HEK293 (cell line): ENCODE measurements around the gene ELL.

Experiments used
- CTCF ChIA-PET: fragments of 350-600 bp; formaldehyde crosslinking; extraction: SDS; loops from one replicate; lab custom pipeline; 2021; ENCODE audit warnings: antibody characterized with exemption; lab: Yijun Ruan, JAX
- POLR2A ChIA-PET: fragments of 300-600 bp; formaldehyde crosslinking; extraction: SDS; loops from one replicate; lab custom pipeline; 2020; ENCODE audit warnings: antibody characterized with exemption, inconsistent platforms; lab: Yijun Ruan, JAX
- H3K27ac ChIP-seq: fragments of 200-500 bp; sonication (Bioruptor generic); 2 replicates; pipeline ENCODE4 v1.5.1; 2014; ENCODE audit warnings: low read depth, low read length, control low read depth, inconsistent platforms; ENCODE audit errors: extremely low read depth
- H3K36me3 ChIP-seq, 2 experiments: fragments of 200-500 bp in 1 of 2; sonication (Bioruptor generic) in 1 of 2; 1 replicate in 1 of 2; 2 replicates in 1 of 2; pipeline ENCODE4 v1.5.1; 2014 to 2017; ENCODE audit warnings: inconsistent platforms in 2 of 2, low read length in 2 of 2; ENCODE audit not compliant: control insufficient read depth in 2 of 2, insufficient read depth in 1 of 2
- H3K4me1 ChIP-seq: fragments of 200-500 bp; sonication (Bioruptor generic); 2 replicates; pipeline ENCODE4 v1.5.1; 2014; ENCODE audit warnings: mild to moderate bottlenecking, low read length, inconsistent platforms; ENCODE audit not compliant: control insufficient read depth, insufficient read depth
- H3K4me3 ChIP-seq: 2 replicates; pipeline ENCODE4 v1.5.1; 2011; ENCODE audit warnings: low read depth, mild to moderate bottlenecking, control low read depth, low read length, moderate library complexity
- H3K9me3 ChIP-seq: fragments of 200-500 bp; sonication (Bioruptor generic); 2 replicates; pipeline ENCODE4 v1.5.1; 2014; ENCODE audit warnings: low read depth, low read length, inconsistent platforms; ENCODE audit not compliant: control insufficient read depth, insufficient read depth
- BCL11A ChIP-seq: fragments of 450-650 bp; formaldehyde crosslinking; IDR thresholded peaks from 2 replicates; pipeline ENCODE4 v1.5.1; 2016; ENCODE audit warnings: low read depth, missing biosample characterization, missing genetic modification characterization
- GLI2 ChIP-seq: fragments of 450-650 bp; formaldehyde crosslinking; IDR thresholded peaks from 2 replicates; pipeline ENCODE4; 2017; ENCODE audit warnings: missing biosample characterization, missing genetic modification characterization, low read depth, borderline replicate concordance
- KLF16 ChIP-seq: fragments of 450-650 bp; formaldehyde crosslinking; IDR thresholded peaks from 2 replicates; pipeline ENCODE4 v1.5.1; 2017; ENCODE audit warnings: missing biosample characterization, missing genetic modification characterization
- KLF9 ChIP-seq: fragments of 450-650 bp; formaldehyde crosslinking; IDR thresholded peaks from 2 replicates; pipeline ENCODE4 v1.5.1; 2016; ENCODE audit warnings: missing biosample characterization, missing genetic modification characterization, low read depth
- PATZ1 ChIP-seq: fragments of 450-650 bp; formaldehyde crosslinking; IDR thresholded peaks from 2 replicates; pipeline ENCODE4 v1.5.1; 2016; ENCODE audit warnings: missing biosample characterization, missing genetic modification characterization
- REPIN1 ChIP-seq: fragments of 450-650 bp; formaldehyde crosslinking; IDR thresholded peaks from 2 replicates; pipeline ENCODE4 v1.5.1; 2017; ENCODE audit warnings: missing biosample characterization, missing genetic modification characterization, low read depth
- SETDB1 ChIP-seq: IDR thresholded peaks from one replicate; pipeline ENCODE4 v1.6.1; 2017; ENCODE audit warnings: mild to moderate bottlenecking, low read length, moderate library complexity, mixed read lengths; ENCODE audit not compliant: insufficient read length
- ZBTB1 ChIP-seq: fragments of 450-650 bp; formaldehyde crosslinking; IDR thresholded peaks from 2 replicates; pipeline ENCODE4 v1.5.1; 2016; ENCODE audit warnings: missing biosample characterization, missing genetic modification characterization
- ZBTB17 ChIP-seq: fragments of 450-650 bp; formaldehyde crosslinking; IDR thresholded peaks from 2 replicates; pipeline ENCODE4 v1.5.1; 2016; ENCODE audit warnings: missing biosample characterization, missing genetic modification characterization
- ZFP37 ChIP-seq: fragments of 450-650 bp; formaldehyde crosslinking; IDR thresholded peaks from 2 replicates; pipeline ENCODE4 v1.5.1; 2016; ENCODE audit warnings: missing biosample characterization, missing genetic modification characterization
- ZNF121 ChIP-seq: fragments of 450-650 bp; formaldehyde crosslinking; IDR thresholded peaks from 2 replicates; pipeline ENCODE4 v1.5.1; 2016; ENCODE audit warnings: missing biosample characterization, missing genetic modification characterization
- ZNF138 ChIP-seq: fragments of 450-650 bp; formaldehyde crosslinking; IDR thresholded peaks from 2 replicates; pipeline ENCODE4 v1.5.1; 2016; ENCODE audit warnings: missing biosample characterization, missing genetic modification characterization, borderline replicate concordance
- ZNF266 ChIP-seq: fragments of 450-650 bp; formaldehyde crosslinking; IDR thresholded peaks from 2 replicates; pipeline ENCODE4 v1.5.1; 2016; ENCODE audit warnings: missing biosample characterization, missing genetic modification characterization, low read depth
- ZNF274 ChIP-seq, 2 experiments: fragments of 200-500 bp in 1 of 2; fragments of 450-650 bp in 1 of 2; sonication (Bioruptor generic) in 1 of 2; formaldehyde crosslinking in 1 of 2; IDR thresholded peaks; 2 replicates each; pipeline versions ENCODE4 v1.5.1 to v1.6.1; 2014 to 2016; ENCODE audit warnings: borderline replicate concordance in 1 of 2, inconsistent platforms in 1 of 2, low read length in 1 of 2, missing biosample characterization in 1 of 2, missing genetic modification characterization in 1 of 2
- ZNF341 ChIP-seq: fragments of 450-650 bp; formaldehyde crosslinking; IDR thresholded peaks from 2 replicates; pipeline ENCODE4; 2016; ENCODE audit warnings: low read depth, missing biosample characterization, missing genetic modification characterization
- ZNF580 ChIP-seq: fragments of 450-650 bp; formaldehyde crosslinking; IDR thresholded peaks from 2 replicates; pipeline ENCODE4 v1.5.1; 2016; ENCODE audit warnings: missing biosample characterization, missing genetic modification characterization
- ZNF629 ChIP-seq: fragments of 450-650 bp; formaldehyde crosslinking; IDR thresholded peaks from 2 replicates; pipeline ENCODE4 v1.5.1; 2017; ENCODE audit warnings: missing biosample characterization, missing genetic modification characterization
- ZNF664 ChIP-seq: fragments of 450-650 bp; formaldehyde crosslinking; IDR thresholded peaks from 2 replicates; pipeline ENCODE4 v1.5.1; 2016; ENCODE audit warnings: missing biosample characterization, missing genetic modification characterization
- ZNF777 ChIP-seq: fragments of 450-650 bp; formaldehyde crosslinking; IDR thresholded peaks from 2 replicates; pipeline ENCODE4 v1.5.1; 2017; ENCODE audit warnings: missing biosample characterization, missing genetic modification characterization, borderline replicate concordance
- ZXDB ChIP-seq: fragments of 450-650 bp; formaldehyde crosslinking; IDR thresholded peaks from 2 replicates; pipeline ENCODE4 v1.5.1; 2016; ENCODE audit warnings: missing biosample characterization, missing genetic modification characterization
- TF ChIP-seq, protein P1 (sequence below): fragments of 450-650 bp; formaldehyde crosslinking; IDR thresholded peaks from 2 replicates; pipeline ENCODE4 v1.5.1; 2016; ENCODE audit warnings: missing biosample characterization, missing genetic modification characterization, borderline replicate concordance

The ELL gene

GRCh38 chr19:18502638-18503294 is 19.1 kb downstream of the ELL start:
- no peak overlapping the region for H3K27ac ChIP-seq

DNA sequence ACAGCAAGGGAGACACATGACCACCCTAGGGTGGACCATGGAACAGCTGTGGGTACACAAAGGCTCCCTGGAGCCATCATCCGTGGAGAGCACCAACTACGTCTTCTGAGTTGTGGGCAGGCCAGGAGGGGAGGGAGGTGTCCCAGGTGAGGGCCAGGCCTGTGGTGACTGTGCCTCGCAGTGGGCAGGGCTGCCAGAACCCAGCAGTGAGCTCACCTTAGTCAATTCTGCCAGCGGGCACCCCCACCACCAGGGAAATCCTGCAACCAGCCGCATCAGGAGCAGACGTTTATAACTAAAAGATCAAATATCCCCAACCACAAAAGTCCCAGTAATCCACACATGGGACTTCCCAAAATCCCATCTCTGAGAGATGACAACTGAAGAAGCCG is 19.6 kb downstream of the ELL start:
- POLR2A ChIA-PET = interaction anchor here (0.6 kb wide), 1 partner anchor 57 kb away, joined by 5 read pairs; no protein-coding TSS in a partner anchor
- CTCF ChIA-PET = interaction anchor here (0.5 to 2.1 kb wide), 7 partner anchors 10 to 51 kb away, joined by 3 to 4 read pairs (median 4); no protein-coding TSS in a partner anchor
- H3K36me3 ChIP-seq = no peaks in the 10 kb centered on the region
- no peaks in the 10 kb centered on the region; the same call in 1 of the 2 replicates for H3K4me1 ChIP-seq
- H3K9me3 ChIP-seq = no peaks in the 10 kb centered on the region
- no peak overlapping the region for H3K27ac ChIP-seq
- H3K4me3 ChIP-seq = no peak overlapping the region
- TF ChIP-seq ZNF341 (tag by site-specific recombination) (peak; percentile 80), ZNF138 (tag by site-specific recombination) (no peak), ZFP37 (no peak), BCL11A (tag by site-specific recombination) (no peak)

More at GRCh38 chr19:18502638-18503294, 19.1 kb downstream of the ELL start:
- H3K4me3 ChIP-seq = no peak overlapping the region
- no peaks in the 10 kb centered on the region; the same call in none of the 2 replicates for H3K4me1 ChIP-seq
- no peaks in the 10 kb centered on the region for H3K9me3 ChIP-seq
- CTCF ChIA-PET = interaction anchor here (0.5 to 2.1 kb wide), 6 partner anchors 11 to 51 kb away, joined by 3 to 4 read pairs (median 4); no protein-coding TSS in a partner anchor
- no peak for TF ChIP-seq ZNF629 (tag by site-specific recombination)
- TF ChIP-seq ZBTB17 = no peak
- no peak for TF ChIP-seq ZNF266 (tag by site-specific recombination)
- no peak for TF ChIP-seq ZNF580 (tag by site-specific recombination)
- POLR2A ChIA-PET = interaction anchor here (0.6 to 1.3 kb wide), 2 partner anchors 17 to 341 kb away, joined by 3 to 5 read pairs; no protein-coding TSS in a partner anchor
- H3K36me3 ChIP-seq = no peaks in the 10 kb centered on the region

DNA sequence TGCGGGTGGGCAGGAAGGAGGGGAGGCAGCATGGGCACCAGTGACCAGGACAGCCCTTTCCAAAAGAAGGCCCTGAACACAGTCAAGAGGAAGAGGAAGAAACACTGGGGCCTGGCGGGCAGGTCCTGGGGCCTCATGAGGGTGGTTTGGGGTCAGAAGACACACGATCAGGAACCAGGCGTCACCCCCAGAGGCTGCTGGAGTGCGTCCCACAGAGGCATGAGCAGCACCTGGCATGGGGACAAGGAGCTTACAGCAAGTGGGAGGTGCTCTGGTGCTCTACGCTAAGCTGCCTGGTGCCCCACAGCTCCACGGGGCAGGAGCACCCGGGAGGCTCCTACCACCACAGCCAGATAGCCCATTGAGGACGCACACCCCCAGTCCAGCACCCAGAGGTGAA is 20.0 kb downstream of the ELL start:
- Histone ChIP-seq H3K27ac (no peak overlapping the region), H3K9me3 (no peaks in the 10 kb centered on the region), H3K36me3 (no peaks in the 10 kb centered on the region), H3K4me3 (no peak overlapping the region), H3K4me1 (no peaks in the 10 kb centered on the region; the same call in 1 of the 2 replicates)
- TF ChIP-seq SETDB1 (no peak), KLF9 (tag by site-specific recombination) (no peak), ZNF664 (tag by site-specific recombination) (no peak), ZNF274 (IDR thresholded peaks at IDR 0.05; ENCODE audit: low read length) (no peak), ZNF274 (tag by site-specific recombination; IDR thresholded peaks at IDR 0.05; ENCODE audit: borderline replicate concordance) (no peak), ZNF121 (tag by site-specific recombination) (no peak), PATZ1 (tag by site-specific recombination) (no peak), GLI2 (no peak), KLF16 (no peak), ZNF777 (tag by site-specific recombination) (no peak), REPIN1 (no peak), ZNF266 (tag by site-specific recombination) (no peak), ZBTB1 (tag by site-specific recombination) (no peak), ZXDB (tag by site-specific recombination) (no peak)
- TF ChIP-seq, protein P1, sequence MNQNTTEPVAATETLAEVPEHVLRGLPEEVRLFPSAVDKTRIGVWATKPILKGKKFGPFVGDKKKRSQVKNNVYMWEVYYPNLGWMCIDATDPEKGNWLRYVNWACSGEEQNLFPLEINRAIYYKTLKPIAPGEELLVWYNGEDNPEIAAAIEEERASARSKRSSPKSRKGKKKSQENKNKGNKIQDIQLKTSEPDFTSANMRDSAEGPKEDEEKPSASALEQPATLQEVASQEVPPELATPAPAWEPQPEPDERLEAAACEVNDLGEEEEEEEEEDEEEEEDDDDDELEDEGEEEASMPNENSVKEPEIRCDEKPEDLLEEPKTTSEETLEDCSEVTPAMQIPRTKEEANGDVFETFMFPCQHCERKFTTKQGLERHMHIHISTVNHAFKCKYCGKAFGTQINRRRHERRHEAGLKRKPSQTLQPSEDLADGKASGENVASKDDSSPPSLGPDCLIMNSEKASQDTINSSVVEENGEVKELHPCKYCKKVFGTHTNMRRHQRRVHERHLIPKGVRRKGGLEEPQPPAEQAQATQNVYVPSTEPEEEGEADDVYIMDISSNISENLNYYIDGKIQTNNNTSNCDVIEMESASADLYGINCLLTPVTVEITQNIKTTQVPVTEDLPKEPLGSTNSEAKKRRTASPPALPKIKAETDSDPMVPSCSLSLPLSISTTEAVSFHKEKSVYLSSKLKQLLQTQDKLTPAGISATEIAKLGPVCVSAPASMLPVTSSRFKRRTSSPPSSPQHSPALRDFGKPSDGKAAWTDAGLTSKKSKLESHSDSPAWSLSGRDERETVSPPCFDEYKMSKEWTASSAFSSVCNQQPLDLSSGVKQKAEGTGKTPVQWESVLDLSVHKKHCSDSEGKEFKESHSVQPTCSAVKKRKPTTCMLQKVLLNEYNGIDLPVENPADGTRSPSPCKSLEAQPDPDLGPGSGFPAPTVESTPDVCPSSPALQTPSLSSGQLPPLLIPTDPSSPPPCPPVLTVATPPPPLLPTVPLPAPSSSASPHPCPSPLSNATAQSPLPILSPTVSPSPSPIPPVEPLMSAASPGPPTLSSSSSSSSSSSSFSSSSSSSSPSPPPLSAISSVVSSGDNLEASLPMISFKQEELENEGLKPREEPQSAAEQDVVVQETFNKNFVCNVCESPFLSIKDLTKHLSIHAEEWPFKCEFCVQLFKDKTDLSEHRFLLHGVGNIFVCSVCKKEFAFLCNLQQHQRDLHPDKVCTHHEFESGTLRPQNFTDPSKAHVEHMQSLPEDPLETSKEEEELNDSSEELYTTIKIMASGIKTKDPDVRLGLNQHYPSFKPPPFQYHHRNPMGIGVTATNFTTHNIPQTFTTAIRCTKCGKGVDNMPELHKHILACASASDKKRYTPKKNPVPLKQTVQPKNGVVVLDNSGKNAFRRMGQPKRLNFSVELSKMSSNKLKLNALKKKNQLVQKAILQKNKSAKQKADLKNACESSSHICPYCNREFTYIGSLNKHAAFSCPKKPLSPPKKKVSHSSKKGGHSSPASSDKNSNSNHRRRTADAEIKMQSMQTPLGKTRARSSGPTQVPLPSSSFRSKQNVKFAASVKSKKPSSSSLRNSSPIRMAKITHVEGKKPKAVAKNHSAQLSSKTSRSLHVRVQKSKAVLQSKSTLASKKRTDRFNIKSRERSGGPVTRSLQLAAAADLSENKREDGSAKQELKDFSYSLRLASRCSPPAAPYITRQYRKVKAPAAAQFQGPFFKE (tag by site-specific recombination) = no peak
- ChIA-PET CTCF (interaction anchor here (0.6 to 1.4 kb wide), 5 partner anchors 11 to 50 kb away, joined by 3 to 4 read pairs (median 3); no protein-coding TSS in a partner anchor), POLR2A (interaction anchor here (0.6 kb wide), 2 partner anchors 57 to 127 kb away, joined by 5 to 7 read pairs; no protein-coding TSS in a partner anchor)
